H1 (cell line): ENCODE results near the gene NSF. TPM values are rescaled to one million over a fixed set of nuclear protein-coding genes. Genes with fewer than 3 reads are reported as not detected.

Source experiments
- CTCF ChIA-PET: fragments of 300-600 bp; sonication (Branson Sonifier 250); formaldehyde crosslinking; loops from one replicate; lab custom pipeline; 2021; ENCODE audit not compliant: partially characterized antibody; lab: Charles Lee
- POLR2A ChIA-PET: fragments of 300-600 bp; sonication (Branson Sonifier 250); formaldehyde crosslinking; loops from one replicate; lab custom pipeline; 2021; ENCODE audit warnings: inconsistent platforms; ENCODE audit not compliant: partially characterized antibody; lab: Charles Lee
- DNase-seq, 2 experiments: peaks; one replicate each; pipeline versions ENCODE4 v3.0.0 to v3.0.0-alpha.2; 2010 to 2022; ENCODE audit warnings: low spot score in 2 of 2, low read depth in 1 of 2, mixed read lengths in 1 of 2
- FAIRE-seq: peaks from 2 replicates; lab custom pipeline; 2011; peaks lifted over from hg19 to GRCh38; lab: Jason Lieb, UNC
- H2AFZ ChIP-seq: 2 replicates; pipeline ENCODE4 v1.8.1; 2012; ENCODE audit warnings: low read length, inconsistent platforms
- H2AK5ac ChIP-seq: 2 replicates; pipeline ENCODE4 v1.6.1; 2013; ENCODE audit warnings: low read depth, low read length
- H2BK120ac ChIP-seq: replicated peaks from 2 replicates; pipeline ENCODE3; 2013; ENCODE audit warnings: low read depth, low read length, inconsistent platforms
- H2BK12ac ChIP-seq: 2 replicates; pipeline ENCODE4 v1.6.1; 2013; ENCODE audit warnings: low read depth, low read length
- H2BK15ac ChIP-seq: 2 replicates; pipeline ENCODE4 v1.6.1; 2013; ENCODE audit warnings: low read length
- H2BK20ac ChIP-seq: 2 replicates; pipeline ENCODE4 v1.6.1; 2013; ENCODE audit warnings: low read length
- H2BK5ac ChIP-seq: 2 replicates; pipeline ENCODE4 v1.6.1; 2013; ENCODE audit warnings: low read depth, low read length
- H3K14ac ChIP-seq: 2 replicates; pipeline ENCODE4 v1.6.1; 2013; ENCODE audit warnings: inconsistent platforms; ENCODE audit not compliant: insufficient read length
- H3K18ac ChIP-seq: 2 replicates; pipeline ENCODE4 v1.6.1; 2013; ENCODE audit warnings: low read length; ENCODE audit errors: extremely low read depth
- H3K23ac ChIP-seq: 2 replicates; pipeline ENCODE4 v1.6.1; 2013; ENCODE audit warnings: inconsistent platforms; ENCODE audit not compliant: insufficient read length
- H3K23me2 ChIP-seq: 2 replicates; pipeline ENCODE4 v1.6.1; 2013; ENCODE audit warnings: low read depth, low read length
- H3K27ac ChIP-seq: 2 replicates; pipeline ENCODE4 v1.6.1; 2011; ENCODE audit warnings: low read depth, low read length, inconsistent platforms
- H3K27me3 ChIP-seq, 4 experiments: replicated peaks in 1 of 4; 1 replicate in 1 of 4; 2 replicates in 3 of 4; pipeline versions ENCODE4 v1.6.1 to v1.8.1; 2011 to 2013; ENCODE audit warnings: low read length in 3 of 4, mild to moderate bottlenecking in 3 of 4, inconsistent platforms in 2 of 4, mixed read lengths in 2 of 4, moderate library complexity in 1 of 4; ENCODE audit not compliant: control insufficient read depth in 3 of 4, insufficient read depth in 3 of 4; ENCODE audit errors: extremely low read depth in 1 of 4
- H3K36me3 ChIP-seq, 4 experiments: 2 replicates each; pipeline versions ENCODE4 v1.6.1 to v1.8.1; 2011 to 2013; ENCODE audit warnings: mild to moderate bottlenecking in 4 of 4, low read length in 3 of 4, moderate library complexity in 2 of 4, control low read depth in 1 of 4, inconsistent platforms in 1 of 4; ENCODE audit not compliant: insufficient read depth in 4 of 4, control insufficient read depth in 2 of 4
- H3K4ac ChIP-seq: replicated peaks from 2 replicates; pipeline ENCODE3; 2013; ENCODE audit warnings: low read length, low read depth, mixed read lengths, inconsistent platforms; ENCODE audit not compliant: insufficient read length
- H3K4me1 ChIP-seq, 4 experiments: replicated peaks in 1 of 4; 1 replicate in 1 of 4; 2 replicates in 3 of 4; pipeline versions ENCODE4 v1.6.1 to v1.8.1; 2011 to 2013; ENCODE audit warnings: low read length in 3 of 4, inconsistent platforms in 2 of 4, mixed read lengths in 1 of 4; ENCODE audit not compliant: insufficient read depth in 4 of 4, control insufficient read depth in 3 of 4
- H3K4me2 ChIP-seq, 2 experiments: 2 replicates each; pipeline versions ENCODE4 v1.6.1 to v1.8.1; 2011 to 2013; ENCODE audit warnings: low read depth in 2 of 2, low read length in 2 of 2, control low read depth in 1 of 2, inconsistent platforms in 1 of 2, mild to moderate bottlenecking in 1 of 2; ENCODE audit not compliant: insufficient read depth in 1 of 2
- H3K4me3 ChIP-seq, 4 experiments: fragments of 200-600, 300-600 bp in 1 of 4; sonication (generic), shearing (Covaris generic), sonication (Bioruptor Twin) in 1 of 4; 2 replicates each; pipeline versions ENCODE4 v1.5.1 to v1.8.1; 2011 to 2016; ENCODE audit warnings: low read length in 4 of 4, low read depth in 3 of 4, control low read depth in 2 of 4, inconsistent platforms in 2 of 4, mild to moderate bottlenecking in 2 of 4, mixed read lengths in 1 of 4, moderate library complexity in 1 of 4; ENCODE audit not compliant: insufficient read depth in 2 of 4; ENCODE audit errors: extremely low read depth in 1 of 4
- H3K56ac ChIP-seq: replicated peaks from 2 replicates; pipeline ENCODE3; 2013; ENCODE audit warnings: low read depth, mild to moderate bottlenecking, mixed read lengths, low read length, inconsistent platforms; ENCODE audit not compliant: insufficient read length
- H3K79me1 ChIP-seq: 2 replicates; pipeline ENCODE4 v1.6.1; 2013; ENCODE audit warnings: low read depth, low read length, control low read depth
- H3K79me2 ChIP-seq, 2 experiments: 2 replicates each; pipeline versions ENCODE4 v1.6.1 to v1.8.1; 2012 to 2013; ENCODE audit warnings: low read length in 2 of 2, mild to moderate bottlenecking in 2 of 2, inconsistent platforms in 1 of 2; ENCODE audit not compliant: insufficient read depth in 2 of 2, control insufficient read depth in 1 of 2
- H3K9ac ChIP-seq, 4 experiments: replicated peaks in 1 of 4; 1 replicate in 1 of 4; 2 replicates in 3 of 4; pipeline versions ENCODE4 v1.6.1 to v1.8.1; 2011 to 2013; ENCODE audit warnings: low read depth in 3 of 4, low read length in 3 of 4, control low read depth in 2 of 4, mild to moderate bottlenecking in 2 of 4, moderate library complexity in 2 of 4, inconsistent platforms in 1 of 4; ENCODE audit errors: extremely low read depth in 1 of 4
- H3K9me3 ChIP-seq, 2 experiments: 2 replicates each; pipeline versions ENCODE4 v1.6.1 to v1.8.1; 2012 to 2013; ENCODE audit warnings: mild to moderate bottlenecking in 2 of 2, moderate library complexity in 2 of 2, control low read depth in 1 of 2, inconsistent platforms in 1 of 2, low read depth in 1 of 2, low read length in 1 of 2, mixed read lengths in 1 of 2; ENCODE audit not compliant: insufficient read depth in 2 of 2
- H4K20me1 ChIP-seq, 2 experiments: replicated peaks in 1 of 2; 2 replicates each; pipeline versions ENCODE3 to v1.8.1; 2011 to 2013; ENCODE audit warnings: inconsistent platforms in 2 of 2, low read length in 2 of 2, mild to moderate bottlenecking in 1 of 2; ENCODE audit not compliant: insufficient read depth in 2 of 2, control insufficient read depth in 1 of 2
- H4K5ac ChIP-seq: 2 replicates; pipeline ENCODE4 v1.6.1; 2013; ENCODE audit warnings: low read length, low read depth, mixed read lengths, inconsistent platforms; ENCODE audit not compliant: insufficient read length
- H4K8ac ChIP-seq: 2 replicates; pipeline ENCODE4 v1.8.0; 2013; ENCODE audit warnings: mild to moderate bottlenecking, moderate library complexity, low read length, inconsistent platforms; ENCODE audit not compliant: insufficient read depth; ENCODE audit errors: extremely low read depth
- H4K91ac ChIP-seq: replicated peaks from 2 replicates; pipeline ENCODE3; 2013; ENCODE audit warnings: low read length, mixed read lengths, inconsistent platforms; ENCODE audit not compliant: insufficient read length
- BACH1 ChIP-seq: IDR thresholded peaks from 2 replicates; pipeline ENCODE4 v1.6.1; 2012; ENCODE audit warnings: low read length, improper control_type of control experiment
- BCL11A ChIP-seq, 2 experiments: IDR thresholded peaks; one replicate each; pipeline ENCODE4 v1.6.1; 2011; ENCODE audit warnings: low read depth in 2 of 2, low read length in 2 of 2, mild to moderate bottlenecking in 2 of 2
- EP300 ChIP-seq, 2 experiments: IDR thresholded peaks; 1 replicate in 1 of 2; 2 replicates in 1 of 2; pipeline ENCODE4 v1.6.1; 2011 to 2012; ENCODE audit warnings: low read depth in 2 of 2, low read length in 2 of 2, mild to moderate bottlenecking in 2 of 2, borderline replicate concordance in 1 of 2, inconsistent platforms in 1 of 2, moderate library complexity in 1 of 2
- EZH2 ChIP-seq: fragments of 200-600 bp; sonication (generic); IDR thresholded peaks from 2 replicates; pipeline ENCODE4 v1.7.1; 2012; ENCODE audit warnings: low read depth, mild to moderate bottlenecking, moderate library complexity, low read length, inconsistent platforms; ENCODE audit not compliant: severe bottlenecking
- KDM5A ChIP-seq: fragments of 200-600 bp; IDR thresholded peaks from 2 replicates; pipeline ENCODE4 v1.7.1; 2012; ENCODE audit warnings: mild to moderate bottlenecking, low read length, inconsistent platforms, mixed read lengths
- MAFK ChIP-seq: IDR thresholded peaks from 2 replicates; pipeline ENCODE4 v1.6.1; 2012; ENCODE audit warnings: low read depth, mild to moderate bottlenecking, improper control_type of control experiment, low read length
- MAX ChIP-seq: IDR thresholded peaks from 2 replicates; pipeline ENCODE4 v1.6.1; 2012; ENCODE audit warnings: inconsistent platforms
- SIX5 ChIP-seq: IDR thresholded peaks from 2 replicates; pipeline ENCODE4 v1.6.1; 2011; ENCODE audit warnings: mild to moderate bottlenecking, low read depth, low read length
- SRF ChIP-seq: IDR thresholded peaks from 2 replicates; pipeline ENCODE4 v1.6.1; 2011; ENCODE audit warnings: mild to moderate bottlenecking, low read depth, low read length, moderate library complexity
- WGBS, 2 experiments: shearing (Covaris generic) in 1 of 2; methylation state at CpG; one replicate each; pipeline versions ENCODE4 v1.1.6 to v1.1.7; 2013 to 2015; ENCODE audit warnings: low lambda C conversion rate in 2 of 2, mixed read lengths in 2 of 2, inconsistent platforms in 1 of 2, low coverage in 1 of 2, missing lambda C conversion rate in 1 of 2; ENCODE audit not compliant: insufficient replicate concordance in 2 of 2, insufficient coverage in 1 of 2, insufficient read length in 1 of 2; ENCODE audit errors: extremely low coverage in 1 of 2, missing lambda C conversion rate in 1 of 2; 5-methylcytosine and 5-hydroxymethylcytosine counted together
- polyA plus RNA-seq, 7 experiments: library from polyadenylated mRNA; depleted of rRNA in 3 of 7; stranded (reverse) in 5 of 7; unstranded in 2 of 7; fragments of >200 nt in 5 of 7; fragments of 200-250 nt in 2 of 7; gene quantifications; 1 replicate in 5 of 7; 2 replicates in 1 of 7; 4 replicates in 1 of 7; pipeline versions ENCODE4 v1.2.1 to v1.2.3, GENCODE V29; 2011 to 2013; ENCODE audit warnings: missing spikeins in 2 of 7, mixed read lengths in 2 of 7
- total RNA-seq: library from RNA; stranded (reverse); fragmentation: NEBNext Ultra II Directional; extraction: Animal tissue kit (Norgen Biotek cat#: 25700); gene quantifications from 2 replicates; pipeline ENCODE4 v1.2.1, GENCODE V29; 2021
- TF ChIP-seq, protein P1 (sequence below), 3 experiments: IDR thresholded peaks; 1 replicate in 2 of 3; 2 replicates in 1 of 3; pipeline versions ENCODE4 v1.5.1 to v1.6.1; 2011; ENCODE audit warnings: low read length in 3 of 3, mild to moderate bottlenecking in 3 of 3, inconsistent platforms in 2 of 3, low read depth in 1 of 3, moderate library complexity in 1 of 3; ENCODE audit not compliant: insufficient read depth in 1 of 3; ENCODE audit errors: control extremely low read depth in 1 of 3

Gene NSF
- total and polyA plus RNA-seq, 2 of the 8 experiments (the other 6 are each of a cell fraction or from before 2014, with no cell fraction given), result 13.0 to 27.7 TPM

- Histone ChIP-seq H3K23ac (no peak overlapping the region), H3K79me1 (no peaks in the 10 kb centered on the region), H3K9ac (no peak overlapping the region), H2BK12ac (no peak overlapping the region), H2BK20ac (no peak overlapping the region), H3K18ac (no peak overlapping the region), H4K8ac (no peak overlapping the region), H3K56ac (no peak overlapping the region), H3K79me2 (no peaks in the 10 kb centered on the region), H3K23me2 (no peaks in the 10 kb centered on the region), H2AFZ (no peak overlapping the region), H2BK120ac (no peak overlapping the region), H3K27me3 (peaks cover 0 to 32% (median 21%) of the 10 kb centered on the region in 4 experiments; a peak in 5 of 7 replicates), H4K5ac (no peak overlapping the region), H3K14ac (no peak overlapping the region), H2AK5ac (no peak overlapping the region), H3K4me2 (no peak overlapping the region), H4K91ac (no peak overlapping the region), H2BK5ac (no peak overlapping the region), H3K4me3 (no peak overlapping the region), H2BK15ac (no peak overlapping the region), H3K27ac (no peak overlapping the region), H3K9me3 (peaks cover 5% of the 10 kb centered on the region in 2 experiments; a peak in 1 of 4 replicates), H4K20me1 (peaks cover 0 to 2% of the 10 kb centered on the region in 2 experiments), H3K4ac (no peak overlapping the region), H3K36me3 (no peaks in the 10 kb centered on the region), H3K4me1 (peaks cover 0 to 5% (median 0%) of the 10 kb centered on the region in 4 experiments; a peak in 2 of 7 replicates)
- 85% methylated on average over 7 of the region's 7 CpGs; no CpG with 5 or more reads in 1 of the 2 experiments for WGBS, 2 experiments
- FAIRE-seq (no peak), DNase-seq (no peak)
- POLR2A ChIA-PET, result interaction anchor here (1.2 kb wide), 1 partner anchor 25 kb away, joined by 3 read pairs; no protein-coding TSS in a partner anchor
- CTCF ChIA-PET, result interaction anchor here (0.5 to 2.3 kb wide), 7 partner anchors 10 to 88 kb away, joined by 3 to 9 read pairs (median 4); no protein-coding TSS in a partner anchor
- no peak for TF ChIP-seq EP300 (IDR thresholded peaks at IDR 0.05; ENCODE audit: borderline replicate concordance in 1 of 2, low read depth in 2 of 2, low read length in 2 of 2)
- TF ChIP-seq MAFK, result no peak
- no peak for TF ChIP-seq BCL11A (IDR thresholded peaks at IDR 0.05; ENCODE audit: low read depth in 2 of 2, low read length in 2 of 2)
- TF ChIP-seq KDM5A, result no peak
- no peak for TF ChIP-seq BACH1
- no peak for TF ChIP-seq EZH2
- TF ChIP-seq SRF, result no peak
- TF ChIP-seq, protein P1, sequence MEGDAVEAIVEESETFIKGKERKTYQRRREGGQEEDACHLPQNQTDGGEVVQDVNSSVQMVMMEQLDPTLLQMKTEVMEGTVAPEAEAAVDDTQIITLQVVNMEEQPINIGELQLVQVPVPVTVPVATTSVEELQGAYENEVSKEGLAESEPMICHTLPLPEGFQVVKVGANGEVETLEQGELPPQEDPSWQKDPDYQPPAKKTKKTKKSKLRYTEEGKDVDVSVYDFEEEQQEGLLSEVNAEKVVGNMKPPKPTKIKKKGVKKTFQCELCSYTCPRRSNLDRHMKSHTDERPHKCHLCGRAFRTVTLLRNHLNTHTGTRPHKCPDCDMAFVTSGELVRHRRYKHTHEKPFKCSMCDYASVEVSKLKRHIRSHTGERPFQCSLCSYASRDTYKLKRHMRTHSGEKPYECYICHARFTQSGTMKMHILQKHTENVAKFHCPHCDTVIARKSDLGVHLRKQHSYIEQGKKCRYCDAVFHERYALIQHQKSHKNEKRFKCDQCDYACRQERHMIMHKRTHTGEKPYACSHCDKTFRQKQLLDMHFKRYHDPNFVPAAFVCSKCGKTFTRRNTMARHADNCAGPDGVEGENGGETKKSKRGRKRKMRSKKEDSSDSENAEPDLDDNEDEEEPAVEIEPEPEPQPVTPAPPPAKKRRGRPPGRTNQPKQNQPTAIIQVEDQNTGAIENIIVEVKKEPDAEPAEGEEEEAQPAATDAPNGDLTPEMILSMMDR (IDR thresholded peaks at IDR 0.05; ENCODE audit: control extremely low read depth in 1 of 3, insufficient read depth in 1 of 3, low read depth in 1 of 3, low read length in 3 of 3), result no peak
- TF ChIP-seq SIX5, result no peak
- TF ChIP-seq MAX, result no peak
These were observed 198.3 kb downstream of the NSF start for GRCh38 chr17:46788796-46789195.
